Kidney epithelial cell (primary cell): ENCODE measurements around the gene PTBP1. TPM values are rescaled to one million over a fixed set of nuclear protein-coding genes. Genes with fewer than 3 reads are reported as not detected.

ENCODE experiments used
- DNase-seq: peaks from one replicate; pipeline ENCODE4 v3.0.0-alpha.2; 2010; ENCODE audit warnings: low read depth
- H3K27me3 ChIP-seq: 2 replicates; pipeline ENCODE4 v1.6.0; 2011; ENCODE audit warnings: low read length; ENCODE audit not compliant: control insufficient read depth, insufficient read depth
- H3K36me3 ChIP-seq: 2 replicates; pipeline ENCODE4 v1.5.1; 2011; ENCODE audit warnings: low read length; ENCODE audit not compliant: control insufficient read depth, insufficient read depth
- H3K4me3 ChIP-seq: 2 replicates; pipeline ENCODE4 v1.5.1; 2011; ENCODE audit warnings: low read depth, mild to moderate bottlenecking, control low read depth, low read length
- total RNA-seq: library from RNA; depleted of rRNA; stranded (reverse); fragments of >200 nt; gene quantifications from 2 replicates; pipeline ENCODE4 v1.2.3, GENCODE V29; 2015
- TF ChIP-seq, protein P1 (sequence below): IDR thresholded peaks from 2 replicates; pipeline ENCODE4 v1.5.1; 2011; ENCODE audit warnings: mild to moderate bottlenecking, moderate library complexity, low read length, control low read depth, inconsistent platforms; ENCODE audit not compliant: insufficient read depth, poor library complexity, severe bottlenecking

The PTBP1 gene
- total RNA-seq, 1 donor from 2014 or later = 268 TPM

DNA sequence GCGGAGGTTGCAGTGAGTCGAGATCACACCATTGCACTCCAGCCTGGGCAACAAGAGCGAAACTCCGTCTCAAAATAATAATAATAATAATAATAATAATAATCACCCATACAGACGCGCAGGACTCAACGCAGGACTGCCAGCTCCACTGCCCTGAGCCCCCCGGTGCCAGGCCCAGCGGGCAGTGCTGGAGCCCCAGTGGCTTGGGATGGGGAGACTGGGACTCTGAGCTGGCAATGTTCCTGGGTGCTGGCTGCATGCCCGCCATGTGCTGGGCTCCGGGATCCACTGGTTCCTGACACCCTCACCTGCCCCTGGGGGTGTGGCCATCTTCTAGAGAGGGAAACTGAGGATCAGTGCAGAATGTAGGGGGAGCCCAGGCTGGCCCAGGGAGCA, 30.1 kb downstream of the PTBP1 start:
- TF ChIP-seq, protein P1, sequence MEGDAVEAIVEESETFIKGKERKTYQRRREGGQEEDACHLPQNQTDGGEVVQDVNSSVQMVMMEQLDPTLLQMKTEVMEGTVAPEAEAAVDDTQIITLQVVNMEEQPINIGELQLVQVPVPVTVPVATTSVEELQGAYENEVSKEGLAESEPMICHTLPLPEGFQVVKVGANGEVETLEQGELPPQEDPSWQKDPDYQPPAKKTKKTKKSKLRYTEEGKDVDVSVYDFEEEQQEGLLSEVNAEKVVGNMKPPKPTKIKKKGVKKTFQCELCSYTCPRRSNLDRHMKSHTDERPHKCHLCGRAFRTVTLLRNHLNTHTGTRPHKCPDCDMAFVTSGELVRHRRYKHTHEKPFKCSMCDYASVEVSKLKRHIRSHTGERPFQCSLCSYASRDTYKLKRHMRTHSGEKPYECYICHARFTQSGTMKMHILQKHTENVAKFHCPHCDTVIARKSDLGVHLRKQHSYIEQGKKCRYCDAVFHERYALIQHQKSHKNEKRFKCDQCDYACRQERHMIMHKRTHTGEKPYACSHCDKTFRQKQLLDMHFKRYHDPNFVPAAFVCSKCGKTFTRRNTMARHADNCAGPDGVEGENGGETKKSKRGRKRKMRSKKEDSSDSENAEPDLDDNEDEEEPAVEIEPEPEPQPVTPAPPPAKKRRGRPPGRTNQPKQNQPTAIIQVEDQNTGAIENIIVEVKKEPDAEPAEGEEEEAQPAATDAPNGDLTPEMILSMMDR = no peak
- DNase-seq = no peak
- no peak overlapping the region for H3K4me3 ChIP-seq
- H3K36me3 ChIP-seq = no peaks in the 10 kb centered on the region
- peaks cover 32% of the 10 kb centered on the region for H3K27me3 ChIP-seq

DNA sequence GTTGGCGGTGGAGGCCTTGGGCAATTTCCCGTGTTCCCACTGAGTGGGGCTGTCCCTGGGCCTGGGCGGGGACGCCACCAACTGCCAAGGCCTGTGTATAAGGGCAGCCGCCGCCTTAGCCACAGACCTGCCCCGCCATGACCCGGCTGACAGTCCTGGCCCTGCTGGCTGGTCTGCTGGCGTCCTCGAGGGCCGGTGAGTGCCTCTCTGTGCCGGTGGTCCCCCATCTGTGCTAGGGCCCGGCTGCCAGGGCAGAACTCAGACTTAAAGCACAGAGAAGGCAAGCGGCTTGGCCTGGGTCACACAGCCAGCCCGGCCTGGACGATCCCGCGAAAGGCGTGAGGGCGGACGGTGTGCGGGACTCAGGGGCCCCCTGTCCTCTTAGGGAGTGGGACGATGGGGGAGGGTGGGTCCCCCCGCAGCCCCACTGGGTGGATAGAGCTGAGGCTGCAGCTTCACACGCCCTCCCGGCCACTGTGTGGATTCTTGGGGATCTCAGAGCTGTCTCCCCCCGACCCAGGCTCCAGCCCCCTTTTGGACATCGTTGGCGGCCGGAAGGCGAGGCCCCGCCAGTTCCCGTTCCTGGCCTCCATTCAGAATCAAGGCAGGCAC, 30.6 kb downstream of the PTBP1 start, which contains the start of gene AZU1:
TSS of gene AZU1 (plus strand) at position 128 of the 612 bp plus-strand sequence. CDS start at position 138, 10 bp downstream.
- no peak within 1 kb of the TSS for H3K4me3 ChIP-seq
- peaks cover 27% of the 10 kb centered on the region for H3K27me3 ChIP-seq
- H3K36me3 ChIP-seq = no peaks in the 10 kb centered on the region
- no peak for DNase-seq
- TF ChIP-seq, protein P1 = no peak

DNA sequence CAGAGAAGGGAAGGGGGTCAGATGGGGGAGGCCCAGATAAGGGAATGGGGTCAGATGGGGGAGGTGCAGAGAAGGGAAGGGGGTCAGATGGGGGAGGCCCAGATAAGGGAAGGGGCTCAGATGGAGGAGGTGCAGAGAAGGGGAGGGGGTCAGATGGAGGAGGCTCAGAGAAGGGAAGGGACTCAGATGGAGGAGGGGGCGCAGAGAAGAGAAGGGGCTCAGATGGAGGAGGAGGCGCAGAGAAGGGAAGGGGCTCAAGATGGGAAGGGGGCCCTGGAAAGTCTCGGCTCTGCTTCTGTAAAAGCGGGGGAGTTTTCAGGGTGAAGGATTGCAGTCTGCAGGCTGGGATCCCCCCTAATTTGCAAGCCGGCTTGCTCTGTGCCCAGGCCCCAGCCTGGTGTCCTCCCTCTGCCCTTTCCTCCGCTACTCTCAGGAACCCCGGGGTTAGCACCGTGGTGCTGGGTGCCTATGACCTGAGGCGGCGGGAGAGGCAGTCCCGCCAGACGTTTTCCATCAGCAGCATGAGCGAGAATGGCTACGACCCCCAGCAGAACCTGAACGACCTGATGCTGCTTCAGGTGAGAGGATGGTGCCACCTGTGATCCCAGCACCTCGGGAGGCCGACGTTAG, 32.0 kb downstream of the PTBP1 start:
- H3K27me3 ChIP-seq = peaks cover 22% of the 10 kb centered on the region
- no peak for DNase-seq
- H3K36me3 ChIP-seq = no peaks in the 10 kb centered on the region
- TF ChIP-seq, protein P1 = no peak
- no peak overlapping the region for H3K4me3 ChIP-seq

DNA sequence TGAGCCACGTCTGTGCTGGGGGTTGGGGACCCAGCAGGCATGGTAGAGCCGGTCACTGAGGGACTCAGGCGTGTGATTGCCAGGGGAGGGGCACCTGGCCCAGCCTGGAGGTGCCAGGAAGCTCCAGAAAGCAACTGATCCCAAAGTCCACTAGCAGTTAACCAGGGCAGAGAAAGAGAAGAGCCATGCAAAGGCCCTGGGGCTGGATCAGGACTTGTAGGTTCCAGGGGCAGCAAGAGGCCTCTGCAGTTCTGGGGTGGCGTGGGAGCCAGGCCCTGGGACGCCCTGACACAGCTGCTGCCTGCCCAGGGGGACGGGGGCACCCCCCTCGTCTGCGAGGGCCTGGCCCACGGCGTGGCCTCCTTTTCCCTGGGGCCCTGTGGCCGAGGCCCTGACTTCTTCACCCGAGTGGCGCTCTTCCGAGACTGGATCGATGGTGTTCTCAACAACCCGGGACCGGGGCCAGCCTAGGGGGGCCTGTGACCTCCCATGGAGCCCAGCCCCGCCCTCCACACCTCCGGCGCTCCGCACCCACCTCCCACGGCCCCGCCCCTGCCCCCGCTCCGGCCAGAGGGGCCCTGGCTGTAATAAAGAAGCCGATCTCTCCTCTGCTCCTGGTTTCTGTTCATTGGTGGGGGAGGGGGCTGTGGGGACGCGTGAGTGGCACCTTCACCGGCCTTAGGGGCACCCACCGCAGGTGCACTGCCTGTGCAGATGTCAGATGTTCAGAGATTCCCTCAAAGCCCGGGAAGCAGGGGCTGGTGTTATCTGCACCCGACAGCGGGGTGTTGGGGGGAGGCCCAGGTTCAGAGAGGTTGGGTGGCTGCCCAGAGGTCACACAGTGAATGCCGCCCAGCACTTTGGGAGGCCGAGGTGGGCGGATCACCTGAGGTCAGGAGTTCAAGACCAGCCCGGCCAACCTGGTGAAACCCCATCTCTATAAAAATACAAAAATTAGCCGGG, 34.4 kb downstream of the PTBP1 start:
- TF ChIP-seq, protein P1 = no peak
- H3K27me3 ChIP-seq = peaks cover 31% of the 10 kb centered on the region
- no peak overlapping the region for H3K4me3 ChIP-seq
- no peak for DNase-seq
- no peaks in the 10 kb centered on the region for H3K36me3 ChIP-seq

DNA sequence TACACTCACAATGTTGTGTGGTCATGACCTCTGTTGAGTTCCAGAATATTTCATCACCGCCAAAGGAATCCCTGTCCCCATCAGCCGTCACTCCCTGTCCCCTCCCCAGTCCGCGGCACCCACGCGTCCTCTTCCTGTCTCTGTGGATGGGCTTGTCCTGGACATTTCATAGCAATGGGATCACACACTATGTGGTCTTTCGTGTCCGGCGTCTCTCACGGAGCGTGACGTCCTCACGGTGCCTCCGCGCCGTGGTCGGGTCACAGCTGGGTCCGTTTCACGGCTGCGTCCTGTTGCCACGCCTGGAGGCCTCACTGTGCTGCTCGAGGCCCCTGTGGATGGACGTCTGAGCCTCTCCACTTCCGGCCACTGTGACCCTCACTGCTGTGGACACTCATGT, 37.0 kb downstream of the PTBP1 start:
- Histone ChIP-seq H3K4me3 (no peak overlapping the region), H3K27me3 (peaks cover 32% of the 10 kb centered on the region), H3K36me3 (no peaks in the 10 kb centered on the region)
- DNase-seq = no peak
- TF ChIP-seq, protein P1 = no peak
